Stimulated activated CD4-positive, alpha-beta T cell treated with anti-CD3 and anti-CD28 coated beads, Interleukin-4, amount 100 ng/mL, for 4 hours (primary cell): ENCODE results near the gene MAMDC4.
A peak's percentile ranks its signal among the peaks of the same experiment; 100 is the strongest.

ENCODE experiments used
- DNase-seq, 2 experiments: peaks; one replicate each; pipeline ENCODE4 v3.0.0-alpha.2; 2020

Gene MAMDC4

GRCh38 chr9:136896027-136896426, 43.9 kb downstream of the MAMDC4 start:
- no peak for DNase-seq

- no peak for DNase-seq
Measured at GRCh38 chr9:136898483-136899100, 46.4 kb downstream of the MAMDC4 start.

GRCh38 chr9:136899196-136899595, 47.0 kb downstream of the MAMDC4 start:
- DNase-seq = no peak

GRCh38 chr9:136900556-136900955, 48.4 kb downstream of the MAMDC4 start:
- no peak for DNase-seq

GRCh38 chr9:136900988-136901515, 48.9 kb downstream of the MAMDC4 start:
- DNase-seq = no peak

GRCh38 chr9:136901516-136902258, 49.5 kb downstream of the MAMDC4 start:
- peak; percentile 71 to 87 for DNase-seq

- DNase-seq = peak; percentile 77 to 90
Measured at GRCh38 chr9:136902259-136902821, 50.2 kb downstream of the MAMDC4 start.

- DNase-seq = no peak
Measured at GRCh38 chr9:136903041-136903554, 51.0 kb downstream of the MAMDC4 start.

- DNase-seq = no peak
Measured at GRCh38 chr9:136906266-136906665, 54.1 kb downstream of the MAMDC4 start.

GRCh38 chr9:136907011-136907914, 55.1 kb downstream of the MAMDC4 start:
- DNase-seq = no peak
